NCI-H2107 treated with DMSO at 0.1 percent for 48 hours (cell line): ENCODE data around the gene RNF187.

Source experiments
- DNase-seq: peaks from one replicate; lab custom pipeline; 2025; ENCODE audit not compliant: unreplicated experiment; lab: John Stamatoyannopoulos, UW

RNF187 gene

GRCh38 chr1:228508840-228509415 lies 21.7 kb downstream of the RNF187 start:
- no peak for DNase-seq

- no peak for DNase-seq
Observed at GRCh38 chr1:228510101-228510802, 23.1 kb downstream of the RNF187 start.

GRCh38 chr1:228510803-228511413 lies 23.7 kb downstream of the RNF187 start:
- DNase-seq: no peak

- DNase-seq: no peak
Observed at GRCh38 chr1:228511546-228512445, 24.6 kb downstream of the RNF187 start.

- DNase-seq: no peak
Observed at GRCh38 chr1:228512781-228513198, 25.6 kb downstream of the RNF187 start.

GRCh38 chr1:228513236-228513900 lies 26.2 kb downstream of the RNF187 start:
- DNase-seq: no peak

- DNase-seq: no peak
Observed at GRCh38 chr1:228514421-228514820, 27.2 kb downstream of the RNF187 start.

- DNase-seq: no peak
Observed at GRCh38 chr1:228515200-228515834, 28.1 kb downstream of the RNF187 start.

GRCh38 chr1:228517655-228518054 lies 30.5 kb downstream of the RNF187 start:
- DNase-seq: no peak

- no peak for DNase-seq
Observed at GRCh38 chr1:228527596-228527995, 40.4 kb downstream of the RNF187 start.

- DNase-seq: no peak
Observed at GRCh38 chr1:228528612-228529011, 41.4 kb downstream of the RNF187 start.

GRCh38 chr1:228530086-228530758 lies 43.0 kb downstream of the RNF187 start:
- no peak for DNase-seq

- no peak for DNase-seq
Observed at GRCh38 chr1:228530951-228531731, 44.0 kb downstream of the RNF187 start.

GRCh38 chr1:228538831-228539230 lies 51.6 kb downstream of the RNF187 start:
- DNase-seq: no peak

- DNase-seq: no peak
Observed at GRCh38 chr1:228540161-228540917, 53.2 kb downstream of the RNF187 start.

- DNase-seq: no peak
Observed at GRCh38 chr1:228541725-228542124, 54.5 kb downstream of the RNF187 start.

- no peak for DNase-seq
Observed at GRCh38 chr1:228542376-228542775, 55.2 kb downstream of the RNF187 start.

- no peak for DNase-seq
Observed at GRCh38 chr1:228542981-228543380, 55.8 kb downstream of the RNF187 start.
